Upper lobe of left lung (tissue), 6 donors: ENCODE measurements around the gene PRKCE. TPM values are rescaled to one million over a fixed set of nuclear protein-coding genes. Genes with fewer than 3 reads are reported as not detected.

Experiments
- ATAC-seq, 2 donors: fragments of 200-7000 bp; cut with Tn5 transposase; one replicate each; pipeline ENCODE4 v1.9.1; 2022; ENCODE audit warnings: mild to moderate bottlenecking in 2 of 2, moderate library complexity in 2 of 2; ENCODE audit not compliant: low FRiP score in 2 of 2
- DNase-seq, 2 donors: peaks; one replicate each; pipeline ENCODE4 v3.0.0-alpha.2; 2019 to 2020
- H3K27ac ChIP-seq, 4 donors: fragments of 200-600 bp; sonication (generic); one replicate each; pipeline ENCODE4 v1.5.1; 2016 to 2019
- H3K27me3 ChIP-seq, 4 donors: fragments of 200-600 bp; sonication (generic); one replicate each; pipeline ENCODE4 v1.5.1; 2017 to 2019
- H3K36me3 ChIP-seq, 4 donors: fragments of 200-600 bp; sonication (generic); one replicate each; pipeline ENCODE4 v1.5.1; 2016 to 2019
- H3K4me1 ChIP-seq, 4 donors: fragments of 200-600 bp; sonication (generic); one replicate each; pipeline ENCODE4 v1.5.1; 2018 to 2019
- H3K4me3 ChIP-seq, 4 donors: fragments of 200-600 bp; sonication (generic); one replicate each; pipeline ENCODE4 v1.5.1; 2017 to 2019; ENCODE audit warnings: mild to moderate bottlenecking in 2 of 4, moderate library complexity in 1 of 4
- H3K9me3 ChIP-seq, 4 donors: fragments of 200-600 bp; sonication (generic); one replicate each; pipeline ENCODE4 v1.5.1; 2018 to 2019
- CTCF ChIP-seq, 6 experiments: fragments of 450-650 bp in 4 of 6; fragments of 200-600 bp in 2 of 6; sonication (generic) in 2 of 6; IDR thresholded peaks; one replicate each; pipeline ENCODE4 v1.5.1; 2016 to 2019; ENCODE audit warnings: antibody characterized with exemption in 6 of 6
- EP300 ChIP-seq, 4 donors: sonication (generic); formaldehyde crosslinking; IDR thresholded peaks; one replicate each; pipeline ENCODE4 v1.5.1; 2017; ENCODE audit warnings: antibody characterized with exemption in 4 of 4, control low read depth in 2 of 4
- POLR2A ChIP-seq, 4 donors: fragments of 450-650 bp; IDR thresholded peaks; one replicate each; pipeline ENCODE4 v1.5.1; 2016 to 2017; ENCODE audit warnings: antibody characterized with exemption in 4 of 4, mild to moderate bottlenecking in 2 of 4
- POLR2AphosphoS5 ChIP-seq, 2 donors: sonication (generic); formaldehyde crosslinking; IDR thresholded peaks; one replicate each; pipeline ENCODE4 v1.5.1; 2017; ENCODE audit warnings: antibody characterized with exemption in 2 of 2
- WGBS, 2 donors: methylation state at CpG; one replicate each; pipeline ENCODE4 v1.1.5; 2017 to 2018; 5-methylcytosine and 5-hydroxymethylcytosine counted together
- total RNA-seq, 6 donors: library from RNA; depleted of rRNA in 4 of 6; stranded (reverse); fragments of >200 nt in 4 of 6; gene quantifications; one replicate each; pipeline versions ENCODE4 v1.1.0 to v1.2.1, GENCODE V29; 2016 to 2021
- donor health status: DM: no; HTN: no; CAD: no; lungs with moderate emphysema.
- donor health status: DM: no; HTN: yes; CAD: no; lungs with severe emphysema.

The PRKCE gene
- total RNA-seq, 6 donors from 2014 or later = 54.9 to 124 (median 75.6) TPM

DNA sequence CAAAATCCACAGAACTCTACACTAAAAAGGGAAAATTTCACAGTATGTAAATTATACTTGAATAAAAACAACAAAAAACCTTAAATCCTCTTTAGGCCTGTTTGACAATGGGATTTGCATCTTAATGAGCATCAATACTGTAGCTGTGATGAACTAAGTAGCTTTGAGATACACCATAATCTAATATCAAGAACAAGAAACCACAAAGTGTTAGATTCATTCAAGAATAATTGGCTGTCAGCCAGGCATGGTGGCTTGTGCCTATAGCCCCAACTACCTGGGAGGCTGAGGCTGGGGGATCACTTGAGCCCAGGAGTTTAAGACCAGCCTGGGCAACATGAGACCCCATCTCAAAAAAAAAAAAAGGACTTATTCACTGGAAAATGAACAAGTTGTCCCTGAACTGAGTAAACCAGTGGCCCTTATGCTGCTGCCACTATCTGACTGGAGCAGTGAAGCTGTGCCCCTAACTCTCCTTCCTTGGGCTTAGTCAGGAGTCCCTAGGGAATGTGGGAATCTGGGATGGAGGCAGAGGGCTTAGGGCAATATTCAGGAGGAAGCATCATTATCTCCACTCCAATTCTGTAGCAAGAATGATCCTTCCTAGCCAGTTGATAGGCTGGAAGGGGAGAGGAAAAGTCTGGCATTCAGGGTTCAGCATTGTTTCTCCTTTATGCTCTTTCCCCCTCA, 88.5 kb downstream of the PRKCE start:
- H3K4me1 ChIP-seq = peaks cover 4 to 27% (median 12%) of the 10 kb centered on the region in 4 donors
- TF ChIP-seq POLR2A (IDR thresholded peaks at IDR 0.05) (no peak), EP300 (IDR thresholded peaks at IDR 0.05) (no peak), CTCF (IDR thresholded peaks at IDR 0.05) (no peak), POLR2AphosphoS5 (IDR thresholded peaks at IDR 0.05) (no peak)
- H3K4me3 ChIP-seq = no peak overlapping the region
- H3K27me3 ChIP-seq = no peaks in the 10 kb centered on the region
- no peaks in the 10 kb centered on the region for H3K9me3 ChIP-seq
- no peak for DNase-seq
- ATAC-seq = no peak
- H3K36me3 ChIP-seq = no peaks in the 10 kb centered on the region
- H3K27ac ChIP-seq = no peak overlapping the region

DNA sequence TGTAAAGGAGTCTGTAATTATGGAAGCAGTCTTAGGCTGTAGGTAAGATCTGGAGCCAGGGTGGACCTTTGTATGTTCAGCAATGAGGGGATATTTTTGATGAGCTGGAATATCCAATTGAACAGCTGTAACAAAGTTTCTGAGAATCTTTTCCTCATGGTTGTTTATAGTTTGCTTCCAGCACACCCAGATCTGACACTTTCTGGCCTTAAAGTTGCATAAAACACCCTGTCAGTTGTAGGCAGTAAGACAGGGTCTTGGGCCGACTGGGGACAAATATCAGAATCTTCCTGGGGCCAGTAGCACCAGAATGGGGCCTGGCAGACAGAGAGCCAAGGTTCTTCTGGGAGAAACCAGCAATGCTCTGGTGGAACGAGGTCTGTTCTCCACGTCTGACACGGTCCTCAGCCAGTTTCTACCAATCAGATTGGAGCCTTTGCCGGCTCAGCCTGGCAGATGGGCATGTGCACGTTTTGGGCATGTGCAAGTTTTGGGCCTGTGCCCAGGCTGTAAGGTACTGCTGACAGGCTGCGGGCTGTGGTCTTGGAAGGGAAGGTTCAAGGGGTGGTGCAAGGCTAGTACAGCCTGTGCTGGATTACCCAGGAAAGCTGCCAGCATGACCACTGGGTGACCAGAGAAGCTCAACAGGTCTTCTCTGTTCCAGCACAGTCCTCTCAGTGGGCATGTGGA, 89.8 kb downstream of the PRKCE start:
- Histone ChIP-seq H3K36me3 (no peaks in the 10 kb centered on the region), H3K27ac (peak overlapping the region in 1 of 4 donors; percentile 5), H3K4me3 (no peak overlapping the region), H3K9me3 (no peaks in the 10 kb centered on the region), H3K27me3 (no peaks in the 10 kb centered on the region), H3K4me1 (peaks cover 4 to 34% (median 18%) of the 10 kb centered on the region in 4 donors)
- TF ChIP-seq POLR2A (IDR thresholded peaks at IDR 0.05) = no peak
- no peak for TF ChIP-seq POLR2AphosphoS5 (IDR thresholded peaks at IDR 0.05)
- no peak for TF ChIP-seq CTCF (IDR thresholded peaks at IDR 0.05)
- no peak for TF ChIP-seq EP300 (IDR thresholded peaks at IDR 0.05)
- DNase-seq (no peak), ATAC-seq (peak in 1 of 2 donors; percentile 17)
- 63 to 88% methylated on average over 1 to 7 of the region's 7 CpGs for WGBS, 2 donors

- Histone ChIP-seq H3K27ac (peak overlapping the region; percentile 28 to 68 (median 66)), H3K36me3 (no peaks in the 10 kb centered on the region), H3K27me3 (no peaks in the 10 kb centered on the region), H3K4me3 (no peak overlapping the region), H3K9me3 (no peaks in the 10 kb centered on the region), H3K4me1 (peaks cover 0 to 20% (median 16%) of the 10 kb centered on the region in 4 donors)
- DNase-seq (no peak), ATAC-seq (peak; percentile 52 to 89)
- TF ChIP-seq CTCF (IDR thresholded peaks at IDR 0.05) = no peak
- peak in 1 of 4 donors; percentile 12 for TF ChIP-seq EP300 (IDR thresholded peaks at IDR 0.05)
- no peak for TF ChIP-seq POLR2A (IDR thresholded peaks at IDR 0.05)
- peak in 1 of 2 donors; percentile 52 for TF ChIP-seq POLR2AphosphoS5 (IDR thresholded peaks at IDR 0.05)
- 63 to 65% methylated on average over 12 of the region's 12 CpGs for whole genome bisulfite sequencing, 2 donors
These were observed 92.3 kb downstream of the PRKCE start for GRCh38 chr2:45743531-45744396.

DNA sequence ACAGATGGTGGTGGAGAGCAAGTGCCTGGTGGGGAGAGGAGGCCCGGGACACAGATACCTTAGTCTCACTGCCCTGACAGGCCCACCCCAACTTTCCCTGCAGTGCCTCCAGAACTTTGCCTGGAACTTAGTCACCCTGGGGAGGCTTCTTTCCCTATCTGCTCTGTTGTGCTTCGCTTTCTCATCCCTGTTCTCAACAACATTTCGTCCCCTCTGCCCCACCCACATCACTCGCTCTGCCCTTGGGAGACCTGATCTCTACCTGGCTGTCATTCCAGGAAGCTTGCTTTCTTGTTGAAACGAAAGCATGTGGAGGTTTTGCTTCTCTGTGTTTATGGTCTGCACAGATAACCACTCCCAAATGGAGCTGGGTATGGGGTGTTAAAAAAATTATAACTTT, 93.8 kb downstream of the PRKCE start:
- DNase-seq (no peak), ATAC-seq (no peak)
- Histone ChIP-seq H3K27me3 (no peaks in the 10 kb centered on the region), H3K4me1 (peaks cover 0 to 20% (median 16%) of the 10 kb centered on the region in 4 donors), H3K9me3 (no peaks in the 10 kb centered on the region), H3K36me3 (no peaks in the 10 kb centered on the region), H3K4me3 (no peak overlapping the region), H3K27ac (peak overlapping the region in 3 of 4 donors; percentile 13 to 67 (median 58))
- WGBS, 2 donors = 67 to 75% methylated on average over 5 of the region's 5 CpGs
- TF ChIP-seq EP300 (IDR thresholded peaks at IDR 0.05) = no peak

DNA sequence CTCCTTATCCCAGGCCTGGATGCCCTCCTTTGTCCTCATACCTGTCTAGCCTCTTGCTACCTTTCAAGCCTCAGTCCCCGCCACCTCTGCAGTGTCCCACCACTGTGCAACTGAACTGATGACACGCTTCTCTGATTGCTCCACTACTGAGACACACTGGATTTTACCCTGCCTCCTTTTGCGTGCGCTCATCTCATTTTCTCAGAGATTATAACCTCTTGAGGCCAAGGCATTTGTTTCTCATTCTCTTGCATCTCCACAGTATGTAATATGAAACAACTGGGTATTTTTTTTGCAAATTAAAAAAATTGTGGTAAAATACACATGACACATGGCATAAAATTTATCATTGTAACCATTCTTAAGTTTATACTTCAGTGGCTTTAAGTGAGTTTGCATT, 95.4 kb downstream of the PRKCE start:
- Histone ChIP-seq H3K27me3 (no peaks in the 10 kb centered on the region), H3K27ac (no peak overlapping the region), H3K9me3 (no peaks in the 10 kb centered on the region), H3K36me3 (no peaks in the 10 kb centered on the region), H3K4me3 (no peak overlapping the region), H3K4me1 (peaks cover 0 to 15% (median 11%) of the 10 kb centered on the region in 4 donors)
- 97 to 98% methylated on average over 4 of the region's 4 CpGs for WGBS, 2 donors
- DNase-seq = no peak
- TF ChIP-seq POLR2A (IDR thresholded peaks at IDR 0.05) (no peak), EP300 (IDR thresholded peaks at IDR 0.05) (no peak), CTCF (IDR thresholded peaks at IDR 0.05) (no peak), POLR2AphosphoS5 (IDR thresholded peaks at IDR 0.05) (no peak)
- ATAC-seq = no peak
